H9 (cell line): ENCODE measurements around the gene UBALD1. TPM values are rescaled to one million over a fixed set of nuclear protein-coding genes. Genes with fewer than 3 reads are reported as not detected.

Source experiments
- DNase-seq: peaks from one replicate; pipeline ENCODE4 v3.0.0-alpha.2; 2017
- H2AFZ ChIP-seq: one replicate; pipeline ENCODE4 v1.6.1; 2013; ENCODE audit warnings: mild to moderate bottlenecking, low read length, control low read depth, moderate library complexity
- H2AK5ac ChIP-seq: 2 replicates; pipeline ENCODE4 v1.6.1; 2013; ENCODE audit warnings: low read length, control low read depth, mixed read lengths; ENCODE audit not compliant: insufficient read length
- H2BK120ac ChIP-seq: one replicate; pipeline ENCODE4 v1.6.1; 2013; ENCODE audit warnings: low read depth, mild to moderate bottlenecking, low read length, control low read depth, inconsistent platforms; ENCODE audit not compliant: poor library complexity, severe bottlenecking
- H2BK12ac ChIP-seq: 2 replicates; pipeline ENCODE4 v1.6.1; 2013; ENCODE audit warnings: low read length, control low read depth, mixed read lengths, low read depth; ENCODE audit not compliant: insufficient read length
- H2BK15ac ChIP-seq: 2 replicates; pipeline ENCODE4 v1.6.1; 2013; ENCODE audit warnings: low read depth, low read length, control low read depth
- H2BK20ac ChIP-seq: one replicate; pipeline ENCODE4 v1.6.1; 2013; ENCODE audit warnings: low read depth, mild to moderate bottlenecking, low read length, control low read depth, inconsistent platforms; ENCODE audit not compliant: poor library complexity, severe bottlenecking
- H2BK5ac ChIP-seq: 2 replicates; pipeline ENCODE4 v1.6.1; 2013; ENCODE audit warnings: low read length, control low read depth, mixed read lengths; ENCODE audit not compliant: insufficient read length
- H3K14ac ChIP-seq: 2 replicates; pipeline ENCODE4 v1.6.1; 2013; ENCODE audit warnings: low read length, control low read depth; ENCODE audit not compliant: insufficient read depth
- H3K18ac ChIP-seq: 2 replicates; pipeline ENCODE4 v1.6.1; 2013; ENCODE audit warnings: low read depth, mild to moderate bottlenecking, mixed read lengths, low read length, control low read depth; ENCODE audit not compliant: insufficient read length
- H3K23ac ChIP-seq: 2 replicates; pipeline ENCODE4 v1.6.1; 2013; ENCODE audit warnings: low read length, control low read depth, mixed read lengths, low read depth; ENCODE audit not compliant: insufficient read length
- H3K23me2 ChIP-seq: 2 replicates; pipeline ENCODE4 v1.6.1; 2013; ENCODE audit warnings: low read depth, mild to moderate bottlenecking, mixed read lengths, low read length, control low read depth; ENCODE audit not compliant: insufficient read length, poor library complexity, severe bottlenecking
- H3K27ac ChIP-seq: 2 replicates; pipeline ENCODE4 v1.5.1; 2013; ENCODE audit warnings: low read length, control low read depth, mixed read lengths, low read depth; ENCODE audit not compliant: insufficient read length
- H3K27me3 ChIP-seq: 2 replicates; pipeline ENCODE4 v1.6.1; 2013; ENCODE audit warnings: low read length, control low read depth, inconsistent platforms; ENCODE audit not compliant: insufficient read depth
- H3K4ac ChIP-seq: 2 replicates; pipeline ENCODE4 v1.6.1; 2013; ENCODE audit warnings: low read depth, mild to moderate bottlenecking, control low read depth, inconsistent platforms, low read length, moderate library complexity
- H3K4me1 ChIP-seq: 2 replicates; pipeline ENCODE4 v1.6.1; 2013; ENCODE audit warnings: low read length, control low read depth, inconsistent platforms; ENCODE audit not compliant: insufficient read depth
- H3K4me2 ChIP-seq: 2 replicates; pipeline ENCODE4 v1.6.1; 2013; ENCODE audit warnings: low read length, control low read depth, mixed read lengths; ENCODE audit not compliant: insufficient read length, insufficient read depth
- H3K56ac ChIP-seq: 2 replicates; pipeline ENCODE4 v1.6.1; 2013; ENCODE audit warnings: low read depth, mild to moderate bottlenecking, mixed read lengths, low read length, control low read depth; ENCODE audit not compliant: insufficient read length
- H3K79me1 ChIP-seq: 2 replicates; pipeline ENCODE4 v1.6.1; 2013; ENCODE audit warnings: low read depth, mild to moderate bottlenecking, moderate library complexity, low read length, control low read depth, inconsistent platforms; ENCODE audit not compliant: insufficient read depth, poor library complexity, severe bottlenecking
- H3K79me2 ChIP-seq: 2 replicates; pipeline ENCODE4 v1.6.1; 2013; ENCODE audit warnings: low read length, control low read depth, inconsistent platforms; ENCODE audit not compliant: insufficient read depth
- H3K9ac ChIP-seq: 2 replicates; pipeline ENCODE4 v1.6.1; 2013; ENCODE audit warnings: low read length, control low read depth, mixed read lengths; ENCODE audit not compliant: insufficient read length; ENCODE audit errors: extremely low read depth
- H3K9me3 ChIP-seq: one replicate; pipeline ENCODE4 v1.6.1; 2013; ENCODE audit warnings: low read depth, low read length, inconsistent platforms; ENCODE audit not compliant: control insufficient read depth
- H3T11ph ChIP-seq: one replicate; pipeline ENCODE4 v1.6.1; 2013; ENCODE audit warnings: mild to moderate bottlenecking, low read length, control low read depth, inconsistent platforms
- H4K20me1 ChIP-seq: one replicate; pipeline ENCODE4 v1.6.1; 2013; ENCODE audit not compliant: control insufficient read depth, insufficient read length, insufficient read depth
- H4K5ac ChIP-seq: 2 replicates; pipeline ENCODE4 v1.6.1; 2013; ENCODE audit warnings: low read depth, mild to moderate bottlenecking, mixed read lengths, low read length, control low read depth; ENCODE audit not compliant: insufficient read length
- H4K8ac ChIP-seq: replicated peaks from 2 replicates; pipeline ENCODE4 v1.6.1; 2013; ENCODE audit warnings: low read length, control low read depth, mixed read lengths, low read depth; ENCODE audit not compliant: insufficient read length
- H4K91ac ChIP-seq: 2 replicates; pipeline ENCODE4 v1.6.1; 2013; ENCODE audit warnings: low read depth, mild to moderate bottlenecking, moderate library complexity, mixed read lengths, low read length, control low read depth; ENCODE audit not compliant: insufficient read length
- H3K27ac Mint-ChIP-seq, 3 experiments: 2 replicates in 2 of 3; 3 replicates in 1 of 3; pipeline ENCODE4 v1.8.0; 2020 to 2021; ENCODE audit warnings: mixed read lengths in 3 of 3, mild to moderate bottlenecking in 1 of 3, moderate library complexity in 1 of 3
- H3K27me3 Mint-ChIP-seq: 2 replicates; pipeline ENCODE4 v1.8.0; 2021; ENCODE audit warnings: low read depth, mild to moderate bottlenecking, moderate library complexity, mixed read lengths
- H3K36me3 Mint-ChIP-seq, 3 experiments: 2 replicates in 2 of 3; 3 replicates in 1 of 3; pipeline ENCODE4 v1.8.0; 2020 to 2021; ENCODE audit warnings: low read depth in 3 of 3, mixed read lengths in 3 of 3; ENCODE audit not compliant: insufficient read depth in 1 of 3
- H3K4me1 Mint-ChIP-seq, 2 experiments: 2 replicates each; pipeline ENCODE4 v1.8.0; 2020; ENCODE audit warnings: mixed read lengths in 2 of 2
- H3K4me3 Mint-ChIP-seq, 2 experiments: 2 replicates in 1 of 2; 3 replicates in 1 of 2; pipeline ENCODE4 v1.8.0; 2020 to 2021; ENCODE audit warnings: mild to moderate bottlenecking in 2 of 2, mixed read lengths in 2 of 2, moderate library complexity in 1 of 2
- H3K9me3 Mint-ChIP-seq, 2 experiments: 2 replicates in 1 of 2; 3 replicates in 1 of 2; pipeline ENCODE4 v1.8.0; 2020; ENCODE audit warnings: mild to moderate bottlenecking in 2 of 2, mixed read lengths in 2 of 2, moderate library complexity in 1 of 2
- CTCF ChIP-seq: fragments of 200-600 bp; sonication (generic); conservative IDR thresholded peaks from 3 replicates; pipeline ENCODE4 v1.8.0; 2021; ENCODE audit warnings: antibody characterized with exemption, mild to moderate bottlenecking
- WGBS: extraction: QIAGEN DNeasy Blood & Tissue Kit; methylation state at CpG from one replicate; pipeline ENCODE4 v1.1.7; 2013; ENCODE audit warnings: missing lambda C conversion rate, low lambda C conversion rate, mixed read lengths; ENCODE audit not compliant: insufficient read length; ENCODE audit errors: extremely low coverage; 5-methylcytosine and 5-hydroxymethylcytosine counted together
- total RNA-seq: library from RNA; stranded (reverse); gene quantifications from 2 replicates; pipeline ENCODE4 v1.2.1, GENCODE V29; 2021

UBALD1 gene
- total RNA-seq, 1 experiment from 2014 or later: 80.9 TPM

DNA sequence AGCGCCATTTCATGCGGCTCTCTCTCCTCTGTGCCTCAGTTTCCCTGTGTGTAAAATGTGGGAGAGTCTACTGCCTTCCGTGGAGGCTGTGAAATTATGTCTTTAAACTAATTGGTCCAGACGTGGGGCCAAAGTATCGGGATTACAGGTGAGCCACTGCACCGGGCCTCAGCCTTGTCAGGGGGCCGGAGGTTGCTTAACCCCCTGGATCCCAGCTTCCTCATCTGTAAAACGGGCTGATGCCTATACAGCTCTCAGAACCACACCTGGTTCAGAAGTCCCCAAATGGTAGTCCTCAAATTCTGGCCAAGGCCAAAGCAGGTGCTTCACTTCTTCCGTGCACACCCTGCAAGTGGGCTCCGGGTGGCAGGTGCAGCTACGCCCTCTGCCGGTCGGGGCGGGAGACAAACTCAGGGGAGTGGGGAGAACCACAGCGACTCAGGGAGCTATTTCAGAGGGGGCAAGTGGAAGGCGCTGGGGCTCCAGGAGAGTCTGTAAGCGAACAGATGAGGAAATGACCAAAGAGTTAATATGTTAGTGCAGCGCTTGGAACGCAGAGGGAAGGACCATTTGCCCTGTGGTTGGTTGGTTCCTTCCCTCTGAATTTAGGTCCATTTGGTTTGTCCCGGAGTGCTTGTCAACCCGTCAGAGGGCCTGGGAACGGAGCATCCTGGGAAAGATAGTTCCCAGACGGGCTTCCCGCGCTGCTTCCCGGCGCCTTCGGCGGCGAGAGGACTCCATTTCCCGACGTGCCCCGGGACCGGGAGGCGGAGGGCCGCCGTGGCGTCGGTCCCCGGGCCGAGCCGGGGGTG is 9.5 kb upstream of the UBALD1 start, which contains the start of gene MGRN1:
Gene MGRN1 (plus strand): TSS at position 812 of the 812 bp plus-strand sequence. CDS start 135 bp downstream, outside the sequence.
- peak within 1 kb of the TSS; percentile 79 for H3K4me2 ChIP-seq
- Mint-ChIP-seq H3K36me3 (peaks cover 14 to 19% (median 14%) of the 10 kb centered on the region in 3 experiments), H3K27ac (peak within 1 kb of the TSS; percentile 98 to 100 (median 99)), H3K27me3 (no peaks in the 10 kb centered on the region), H3K4me1 (peaks cover 16 to 20% of the 10 kb centered on the region in 2 experiments), H3K4me3 (peak within 1 kb of the TSS; percentile 89 to 98), H3K9me3 (peaks cover 0 to 2% of the 10 kb centered on the region in 2 experiments; a peak in 2 of 5 replicates)
- H2BK20ac ChIP-seq: no peak within 1 kb of the TSS
- peaks cover 10% of the 10 kb centered on the region for H3K23me2 ChIP-seq
- H3K79me1 ChIP-seq: peaks cover 6% of the 10 kb centered on the region
- H3T11ph ChIP-seq: peak within 1 kb of the TSS; percentile 95
- TF ChIP-seq CTCF: peak; percentile 99
- H2AK5ac ChIP-seq: no peak within 1 kb of the TSS
- peak within 1 kb of the TSS; percentile 97 for H2AFZ ChIP-seq
- DNase-seq: peak; percentile 95
- H3K79me2 ChIP-seq: peaks cover 17% of the 10 kb centered on the region; the same call in 1 of the 2 replicates
- no peaks in the 10 kb centered on the region for H3K27me3 ChIP-seq
- peak within 1 kb of the TSS; percentile 98 for H2BK5ac ChIP-seq
- peak within 1 kb of the TSS; percentile 100 for H3K14ac ChIP-seq
- no peaks in the 10 kb centered on the region for H3K9me3 ChIP-seq
- H3K56ac ChIP-seq: peak within 1 kb of the TSS; percentile 86
- H3K27ac ChIP-seq: peak within 1 kb of the TSS; percentile 73
- WGBS: no CpG with 5 or more reads among the region's 42 CpGs
- peak within 1 kb of the TSS; percentile 97 for H3K9ac ChIP-seq
- H4K5ac ChIP-seq: peak within 1 kb of the TSS; percentile 97
- peak within 1 kb of the TSS; percentile 99 for H2BK12ac ChIP-seq
- no peaks in the 10 kb centered on the region for H4K20me1 ChIP-seq
- no peak within 1 kb of the TSS for H4K91ac ChIP-seq
- no peaks in the 10 kb centered on the region for H3K4me1 ChIP-seq
- peak within 1 kb of the TSS; percentile 97 for H2BK120ac ChIP-seq
- H2BK15ac ChIP-seq: no peak within 1 kb of the TSS
- peak within 1 kb of the TSS; percentile 100 for H3K18ac ChIP-seq
- H3K4ac ChIP-seq: no peak within 1 kb of the TSS; the same call in 1 of the 2 replicates
- H3K23ac ChIP-seq: no peak within 1 kb of the TSS
- peak within 1 kb of the TSS; percentile 92 for H4K8ac ChIP-seq
